Measurements from ENCODE around the gene MARCHF4. TPM values are rescaled to one million over a fixed set of nuclear protein-coding genes. Genes with fewer than 3 reads are reported as not detected.
"Not testable (repeated sequence)": the region's sequence is repeated elsewhere in the genome, so short reads cannot be mapped to it uniquely, and the experiment has no call there.

MARCHF4 gene
- total RNA-seq, 1 donor from 2014 or later = not detected

DNA sequence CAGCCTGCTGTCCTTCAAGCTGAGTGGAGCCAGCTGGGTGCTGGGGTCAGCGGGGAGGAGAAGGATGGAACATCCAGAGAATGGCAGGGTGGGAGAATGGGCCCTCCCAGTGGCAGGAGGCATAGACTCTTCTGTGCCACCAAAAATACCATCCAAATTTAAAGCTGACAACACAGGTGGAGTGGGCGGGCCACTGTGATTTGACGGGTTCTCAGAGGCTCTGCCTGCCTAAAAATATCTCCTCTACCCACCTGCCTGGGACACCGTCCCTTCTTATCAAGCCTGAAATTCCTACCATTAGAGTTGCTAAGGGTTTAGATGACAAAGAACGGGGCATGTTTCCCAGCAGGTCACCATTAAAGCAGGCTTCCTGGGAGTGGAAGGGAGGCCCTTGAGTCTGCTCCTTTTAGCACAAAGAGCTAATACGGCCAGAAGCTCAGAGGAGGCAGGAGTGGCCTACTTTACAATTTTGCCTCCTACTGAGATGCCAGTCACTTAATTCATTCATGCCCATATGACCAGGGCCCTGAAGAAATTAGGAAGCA, 19.8 kb upstream of the MARCHF4 start:
- intact Hi-C loops (cut with micrococcal nuclease) = no loop called here

DNA sequence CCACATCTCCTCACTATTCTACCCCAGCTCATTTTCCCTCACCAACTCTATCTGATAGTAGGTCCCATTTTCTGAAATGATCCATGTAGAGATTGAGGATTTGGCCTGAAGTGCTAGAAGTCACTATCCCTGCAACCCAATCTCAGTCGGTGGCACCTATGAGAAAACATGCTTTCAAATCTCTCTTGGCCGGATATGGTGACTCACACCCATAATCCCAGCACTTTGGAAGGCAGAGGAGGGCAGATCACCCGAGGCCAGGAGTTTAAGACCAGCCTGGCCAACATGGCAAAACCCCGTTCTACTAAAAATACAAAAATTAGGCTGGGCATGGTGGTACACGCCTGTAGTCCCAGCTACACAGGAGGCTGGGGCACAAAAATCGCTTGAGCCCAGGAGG, 19.1 kb upstream of the MARCHF4 start:
- intact Hi-C loops (cut with micrococcal nuclease) = no loop called here

DNA sequence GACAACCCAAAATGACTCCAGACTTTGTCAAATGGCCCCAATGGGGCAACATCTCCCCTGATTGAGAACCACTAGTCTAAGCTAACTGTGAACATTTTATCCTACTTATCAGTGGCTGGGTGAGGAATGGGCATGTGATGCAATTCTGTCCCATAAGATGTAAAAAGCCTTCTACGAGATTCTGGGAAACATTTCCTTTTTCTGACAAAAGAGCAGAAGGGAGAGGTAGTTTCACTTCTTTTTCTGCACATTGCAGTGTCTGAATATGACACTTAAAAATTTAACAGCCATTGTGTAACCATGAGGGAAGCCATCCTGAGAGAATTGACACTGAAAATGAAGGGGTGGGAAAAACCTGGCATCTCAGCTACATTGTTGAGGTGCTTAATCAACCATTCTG, 17.3 kb upstream of the MARCHF4 start:
- intact Hi-C loops (cut with micrococcal nuclease) = loop anchor here (2.0 to 5.0 kb wide), 2 partner anchors 23 to 37 kb away; partner anchors contain the start of gene SMARCAL1

DNA sequence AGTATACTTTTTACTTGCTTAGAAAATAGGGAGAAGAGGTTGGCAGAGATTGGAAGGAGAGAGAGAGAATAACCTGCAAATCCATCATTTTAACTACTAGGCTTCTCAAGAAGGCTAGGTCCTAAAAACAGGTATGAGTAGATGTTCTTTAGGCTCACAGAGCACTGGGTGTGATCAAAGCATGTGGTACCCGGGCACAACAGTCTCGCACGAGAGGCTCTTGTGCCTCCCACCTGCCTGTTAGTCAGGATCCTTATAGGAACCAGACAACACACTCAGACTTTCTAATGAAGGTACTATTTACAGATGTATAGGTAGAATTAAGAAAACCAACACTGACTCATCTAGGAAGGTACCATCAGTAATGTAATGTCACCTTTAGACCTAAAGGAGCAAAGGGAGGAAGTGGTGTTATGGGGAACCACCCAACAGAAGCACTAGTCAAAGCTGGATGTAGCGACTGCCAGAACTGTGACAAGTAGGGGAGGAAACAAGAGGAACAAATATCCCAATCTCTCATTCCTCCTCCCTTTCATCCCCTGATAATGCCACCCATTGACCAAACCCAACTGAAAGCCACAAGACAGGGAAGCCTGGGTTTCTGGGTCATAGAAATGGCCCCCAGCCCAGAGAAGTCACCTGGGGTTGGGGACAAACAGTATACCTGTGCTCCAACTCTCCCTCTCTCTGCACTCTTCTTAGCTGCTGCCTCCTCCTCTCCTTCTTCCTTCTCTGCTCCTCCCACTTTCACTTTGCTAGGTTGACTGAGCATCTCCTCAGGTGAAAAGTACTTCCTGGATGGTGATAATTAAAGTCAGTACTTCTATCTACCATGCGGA, 16.0 kb upstream of the MARCHF4 start:
- intact Hi-C loops (cut with micrococcal nuclease) = loop anchor here (1.0 to 5.0 kb wide), 3 partner anchors 18 to 36 kb away; partner anchors contain the start of gene SMARCAL1

DNA sequence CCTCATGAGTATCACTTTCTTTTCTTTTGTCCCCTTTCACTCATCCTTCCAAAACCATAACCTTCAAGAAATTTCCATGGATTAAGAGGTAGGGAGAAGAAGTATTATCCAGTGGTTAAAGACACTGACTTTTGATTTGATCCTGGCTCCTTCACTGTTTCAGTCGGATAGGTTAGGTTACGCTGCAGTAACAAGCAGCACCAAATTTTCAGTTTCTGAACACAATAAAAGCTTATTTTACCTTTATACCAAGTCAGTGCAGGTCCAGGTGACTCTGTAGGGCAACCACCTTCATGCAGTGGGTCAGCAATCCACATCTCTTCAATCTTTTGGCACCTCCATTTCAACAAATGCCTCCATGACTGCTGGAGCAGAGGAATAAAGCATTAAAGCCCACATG, 15.0 kb upstream of the MARCHF4 start:
- intact Hi-C loops (cut with micrococcal nuclease) = loop anchor here (5.0 kb wide), 1 partner anchor 35 kb away; no protein-coding TSS in a partner anchor

DNA sequence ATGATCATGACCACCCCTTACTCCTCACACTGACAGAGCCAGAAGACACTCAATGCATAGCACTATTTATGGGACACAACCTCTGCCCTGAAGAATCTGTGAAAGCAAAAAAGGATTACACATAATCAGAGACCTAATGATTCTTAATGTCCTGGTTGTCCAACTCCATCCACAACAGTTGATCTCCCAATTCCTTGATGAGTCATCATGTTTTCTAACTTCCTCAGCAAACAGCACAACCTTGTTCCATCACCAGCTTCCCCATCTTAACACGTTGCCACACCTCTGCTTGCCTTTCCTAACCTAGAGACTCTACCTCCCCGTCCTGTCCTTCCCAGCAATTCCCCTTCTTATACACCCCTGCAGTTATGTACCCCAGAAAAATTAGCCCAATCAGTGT, 13.2 kb upstream of the MARCHF4 start:
- intact Hi-C loops (cut with micrococcal nuclease) = loop anchor here (5.0 kb wide), 1 partner anchor 33 kb away; no protein-coding TSS in a partner anchor

DNA sequence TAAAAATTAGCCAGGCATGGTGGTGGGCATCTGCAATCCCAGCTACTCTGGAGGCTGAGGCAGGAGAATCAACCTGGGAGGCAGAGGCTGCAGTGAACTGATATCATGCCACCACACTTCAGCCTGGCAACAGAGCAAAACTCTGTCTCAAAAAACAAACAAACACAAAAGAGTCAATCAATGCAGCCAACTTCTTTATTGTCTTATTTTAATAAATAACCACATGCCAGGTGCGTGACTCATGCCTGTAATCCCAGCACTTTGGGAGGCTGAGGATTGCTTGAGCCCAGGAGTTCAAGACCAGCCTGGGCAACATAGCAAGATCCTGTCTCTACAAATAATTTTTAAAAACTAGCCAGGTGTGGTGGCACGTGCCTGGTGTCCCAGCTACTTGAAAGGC, 12.1 kb upstream of the MARCHF4 start:
- intact Hi-C loops (cut with micrococcal nuclease) = not testable (repeated sequence)

DNA sequence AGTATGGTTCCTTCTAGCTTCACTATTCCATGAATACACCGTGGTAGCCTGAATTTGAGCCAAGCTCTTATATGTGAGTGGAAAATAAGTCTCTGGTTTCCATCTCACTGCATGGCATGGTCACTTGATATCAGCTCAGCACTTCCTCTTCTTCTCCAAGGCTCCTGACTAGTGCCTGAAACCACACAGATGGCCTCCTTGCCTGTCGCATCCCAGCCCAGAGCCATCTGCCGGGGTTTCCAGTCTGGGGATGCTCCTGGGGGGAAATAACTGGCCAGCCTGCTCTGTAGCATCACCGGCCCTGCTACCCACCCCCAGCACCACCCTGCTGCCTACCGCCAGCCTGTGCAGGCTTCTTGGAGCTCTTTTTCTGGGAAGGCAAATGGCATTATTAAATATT, 7.7 kb upstream of the MARCHF4 start:
- intact Hi-C loops (cut with micrococcal nuclease) = no loop called here

DNA sequence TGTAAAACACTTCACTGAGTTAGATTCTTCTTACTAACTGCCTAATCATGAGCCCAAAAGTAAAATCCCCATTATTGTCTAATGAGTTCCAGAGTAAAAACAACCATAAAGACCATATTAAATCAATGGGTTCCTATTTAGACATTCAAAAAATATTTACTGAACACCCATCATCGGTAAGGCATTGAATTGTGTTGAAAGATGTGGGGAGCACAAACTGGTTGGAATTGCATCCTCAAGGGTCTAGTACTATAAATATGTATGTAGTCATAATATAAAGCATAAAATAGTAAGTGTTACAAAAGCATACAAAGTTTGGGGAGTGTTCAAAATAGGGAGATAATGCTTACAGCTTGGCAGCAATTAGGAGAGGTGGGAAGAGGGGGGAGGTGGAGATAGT, 3.0 kb upstream of the MARCHF4 start:
- intact Hi-C loops (cut with micrococcal nuclease) = no loop called here

DNA sequence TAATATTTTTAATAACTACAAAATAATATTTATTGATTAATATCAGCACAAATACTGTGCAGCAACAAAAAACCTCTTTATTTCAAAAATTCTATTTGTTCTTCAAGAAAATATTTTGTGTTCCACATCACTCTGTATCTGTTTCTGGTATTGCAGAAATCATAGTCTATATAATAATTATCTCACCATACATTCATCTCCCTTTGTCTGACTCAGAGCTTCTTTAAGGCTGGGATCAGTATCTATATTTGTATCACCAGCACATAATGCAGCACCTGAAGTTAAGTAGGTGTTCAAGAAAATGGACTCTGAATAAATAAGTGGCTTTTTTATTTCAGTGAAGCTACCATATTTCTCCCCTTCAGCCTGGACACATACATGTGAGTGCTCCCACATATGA, 1.6 kb upstream of the MARCHF4 start:
- intact Hi-C loops (cut with micrococcal nuclease) = loop anchor here (1.0 kb wide), 1 partner anchor 21 kb away; no protein-coding TSS in a partner anchor

DNA sequence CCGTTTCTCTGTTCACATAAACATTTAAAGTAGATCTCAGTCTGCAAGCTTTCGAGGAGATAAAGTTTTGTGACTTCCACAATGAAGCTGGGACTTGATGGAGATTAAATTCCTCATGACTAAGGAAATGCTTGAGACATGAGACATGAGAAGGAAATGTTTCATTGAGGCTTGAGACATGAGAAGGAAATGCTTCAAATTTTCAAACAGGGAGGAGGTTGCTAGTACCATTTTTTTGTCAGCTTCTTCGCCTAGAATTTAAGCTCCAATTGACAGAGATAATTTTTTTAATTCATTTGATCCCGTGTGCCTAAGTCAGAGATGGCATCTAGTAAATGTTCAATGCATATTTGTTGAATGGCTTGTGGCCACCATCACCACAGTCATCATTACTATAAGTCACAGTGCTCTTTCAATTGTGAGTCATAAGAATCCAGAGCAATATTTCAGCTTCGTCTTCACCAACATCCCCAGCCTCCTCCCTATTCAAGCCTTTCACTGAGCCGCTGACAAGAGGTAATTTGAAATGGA, 543 bp upstream of the MARCHF4 start:
- intact Hi-C loops (cut with micrococcal nuclease) = loop anchor here (1.0 kb wide), 1 partner anchor 39 kb away; the partner anchor contains the start of gene SMARCAL1

DNA sequence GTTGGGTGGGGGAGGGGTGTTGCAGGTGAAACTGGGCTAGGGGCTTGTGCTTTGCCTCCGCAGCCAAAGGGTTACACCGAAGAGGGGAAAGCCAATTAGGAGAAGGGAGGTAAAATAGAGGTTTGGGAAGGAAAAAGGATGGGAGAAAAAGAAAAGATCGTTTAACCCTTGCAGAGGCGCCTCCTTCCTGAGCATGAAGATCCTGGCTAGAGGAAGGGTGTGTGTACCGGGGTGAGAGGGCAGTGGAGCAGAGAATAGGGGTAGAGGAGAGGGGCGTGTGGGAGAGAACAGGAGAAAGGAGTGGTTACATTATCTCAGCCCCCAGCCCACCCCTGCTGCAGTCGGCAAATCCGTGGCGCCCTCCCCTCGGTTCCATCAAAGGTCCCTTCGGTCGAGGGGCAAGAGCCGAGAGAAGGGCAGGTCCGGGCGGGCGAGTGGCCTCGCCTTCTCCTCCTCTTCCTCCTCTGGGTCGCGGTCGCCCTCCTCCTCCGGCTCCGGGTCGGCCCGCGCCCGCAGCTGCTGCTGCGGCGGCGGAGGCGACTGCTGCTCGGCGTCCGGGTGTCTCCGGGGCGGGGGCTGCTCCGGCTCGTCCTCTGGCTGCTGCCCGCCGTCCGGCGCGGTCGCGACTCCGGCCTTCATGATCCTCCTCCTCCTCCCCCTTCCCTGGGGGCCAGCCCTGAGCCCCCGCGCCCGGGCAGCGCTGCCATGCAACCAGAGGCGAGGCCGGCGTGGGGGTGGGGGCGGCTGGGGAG, 1.1 kb downstream of the MARCHF4 start:
- intact Hi-C loops (cut with micrococcal nuclease) = no loop called here

DNA sequence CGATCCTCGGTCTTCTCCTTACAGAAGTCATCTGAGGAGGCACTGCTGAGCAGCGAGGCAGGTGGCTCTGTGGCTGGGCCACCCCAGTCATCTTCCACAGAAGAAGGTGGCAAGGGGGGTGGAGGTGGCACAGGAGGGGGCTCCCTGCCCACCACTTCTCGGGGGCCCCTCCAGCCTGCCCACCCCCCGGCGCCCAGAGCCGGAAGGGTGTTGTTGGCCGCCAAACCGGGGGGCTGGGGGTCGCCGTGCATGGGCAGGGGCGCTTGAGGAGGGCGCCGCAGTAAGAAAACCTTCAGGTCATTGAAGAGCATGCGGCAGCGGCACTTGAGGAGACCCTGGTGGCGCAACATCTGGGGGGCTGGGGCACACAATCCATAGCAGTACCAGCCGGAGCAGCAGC, 2.5 kb downstream of the MARCHF4 start:
- intact Hi-C loops (cut with micrococcal nuclease) = no loop called here

DNA sequence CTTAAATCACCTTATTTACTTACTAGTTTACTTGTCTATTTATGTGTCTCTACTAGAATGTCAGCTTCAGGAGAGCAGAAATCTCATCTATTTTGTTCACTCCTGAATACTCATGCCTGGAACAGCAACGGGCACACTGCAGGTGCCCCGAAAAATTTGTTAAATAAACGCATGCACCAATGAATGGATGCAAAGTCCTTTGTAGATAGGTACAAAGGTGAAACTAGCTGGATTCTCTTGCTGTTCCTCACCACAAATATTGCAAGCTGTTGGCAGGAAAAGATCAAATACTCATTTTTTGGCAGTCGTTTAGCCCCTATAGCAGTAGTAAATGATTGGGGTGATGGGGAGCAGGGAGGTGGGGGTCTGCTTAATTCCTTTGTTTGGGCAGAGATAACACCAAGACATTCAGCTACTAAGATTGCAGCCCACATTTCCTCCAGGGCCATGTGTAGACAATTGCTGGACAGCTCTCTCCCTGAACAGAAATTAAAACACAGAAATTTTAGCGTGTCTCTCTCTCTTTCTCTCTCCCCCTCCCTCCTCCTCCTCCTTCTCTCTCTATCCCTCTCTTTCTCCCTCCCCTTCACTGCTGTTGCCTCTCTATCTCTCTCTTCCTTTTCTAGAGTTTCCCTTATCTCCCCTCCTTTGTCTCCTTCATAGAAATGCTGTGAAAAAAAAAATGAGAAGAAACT, 5.4 kb downstream of the MARCHF4 start:
- intact Hi-C loops (cut with micrococcal nuclease) = no loop called here

DNA sequence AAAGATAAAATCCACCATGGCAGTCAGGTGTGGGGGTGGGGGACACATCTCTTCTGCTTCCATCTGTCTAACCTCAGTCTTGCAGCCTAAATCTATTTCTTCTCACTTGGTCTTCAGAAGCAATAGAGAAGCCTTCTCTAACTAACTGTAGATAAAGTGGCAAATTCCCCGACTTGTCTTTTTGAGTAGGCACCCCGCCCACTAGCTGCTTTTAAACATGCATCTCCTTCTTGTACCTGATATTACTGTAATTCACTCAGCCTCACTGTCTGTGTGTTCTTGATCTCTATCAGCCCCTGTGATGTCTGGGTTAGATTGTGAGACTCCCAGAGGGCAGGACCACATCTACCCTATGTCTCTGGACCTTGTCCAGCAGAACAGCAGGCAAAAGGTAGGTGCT, 6.8 kb downstream of the MARCHF4 start:
- intact Hi-C loops (cut with micrococcal nuclease) = no loop called here

DNA sequence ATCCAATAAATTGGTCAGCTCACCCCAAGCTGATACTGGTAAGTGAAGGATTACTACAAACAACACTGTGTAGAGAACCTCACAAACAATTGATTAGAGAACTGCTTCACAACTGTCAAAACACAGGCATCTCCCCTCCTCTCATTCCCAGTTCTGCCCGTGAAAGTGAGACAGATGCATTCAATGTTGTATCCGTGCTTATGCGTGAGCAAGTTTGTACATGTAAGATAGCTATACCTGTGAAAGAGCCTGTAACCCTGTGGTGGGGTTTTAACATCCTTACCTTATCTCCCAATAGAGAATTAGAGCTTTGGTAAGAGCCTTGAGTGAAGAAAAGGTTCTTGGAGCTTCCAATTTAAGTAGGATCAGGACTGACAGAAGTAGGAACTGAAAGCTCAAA, 9.1 kb downstream of the MARCHF4 start:
- intact Hi-C loops (cut with micrococcal nuclease) = no loop called here

DNA sequence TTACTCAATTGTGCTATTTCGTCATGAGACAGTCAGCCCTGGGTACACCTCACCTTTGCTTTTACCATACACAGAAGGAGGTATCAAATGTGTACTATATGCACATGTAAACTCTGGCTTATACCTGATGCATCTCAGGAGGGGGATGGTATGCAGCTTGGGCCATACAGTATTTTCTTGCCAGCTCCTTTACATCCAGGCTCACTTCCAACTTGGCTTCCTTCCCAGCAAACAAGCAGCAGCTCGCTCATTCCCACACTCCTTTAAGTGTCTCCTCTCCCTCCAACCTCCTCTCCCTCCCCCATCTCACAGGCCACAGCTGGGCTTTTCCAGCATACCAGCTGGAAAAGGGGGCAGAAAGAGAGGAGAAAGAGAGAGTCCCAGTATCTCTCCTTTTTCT, 9.6 kb downstream of the MARCHF4 start:
- intact Hi-C loops (cut with micrococcal nuclease) = no loop called here

DNA sequence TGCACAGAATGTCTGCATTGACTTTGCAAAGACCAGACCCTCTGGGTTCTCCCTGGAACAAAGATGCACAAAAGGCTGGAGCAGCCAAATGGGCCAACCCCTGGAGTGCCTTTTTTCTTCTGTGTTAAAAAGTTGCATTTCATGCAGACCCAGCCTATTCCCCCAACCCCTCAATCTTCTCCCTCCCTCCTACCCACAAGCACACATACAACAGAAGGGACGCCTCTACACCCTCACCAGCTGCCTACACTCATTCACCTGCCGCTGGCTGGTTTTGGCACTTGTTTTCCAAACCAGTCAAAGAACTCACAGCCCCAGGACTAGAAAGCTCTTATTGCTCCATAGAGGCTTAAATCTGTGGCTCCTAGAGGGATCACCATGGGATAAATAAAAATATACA, 16.6 kb downstream of the MARCHF4 start:
- intact Hi-C loops (cut with micrococcal nuclease) = no loop called here

DNA sequence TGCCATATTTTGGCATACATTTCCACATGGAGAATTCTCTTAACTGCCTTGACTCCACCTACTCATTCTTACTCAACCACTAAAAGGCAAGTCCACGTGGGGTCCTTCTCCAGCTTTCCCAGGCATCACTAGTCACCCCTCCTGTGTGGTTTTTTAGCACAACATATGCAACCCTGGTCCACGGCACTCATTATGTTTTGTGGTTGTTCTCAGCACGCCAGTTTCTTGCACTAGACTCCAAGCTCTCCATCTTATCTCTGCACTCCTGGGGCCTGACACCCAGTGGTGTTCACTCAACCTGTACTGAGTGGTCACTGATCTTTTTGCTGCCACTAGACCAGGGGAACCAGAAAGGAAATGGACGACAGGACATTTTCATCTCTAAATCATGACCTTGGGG, 18.0 kb downstream of the MARCHF4 start:
- intact Hi-C loops (cut with micrococcal nuclease) = loop anchor here (5.0 kb wide), 2 partner anchors 33 to 132 kb away; no protein-coding TSS in a partner anchor

DNA sequence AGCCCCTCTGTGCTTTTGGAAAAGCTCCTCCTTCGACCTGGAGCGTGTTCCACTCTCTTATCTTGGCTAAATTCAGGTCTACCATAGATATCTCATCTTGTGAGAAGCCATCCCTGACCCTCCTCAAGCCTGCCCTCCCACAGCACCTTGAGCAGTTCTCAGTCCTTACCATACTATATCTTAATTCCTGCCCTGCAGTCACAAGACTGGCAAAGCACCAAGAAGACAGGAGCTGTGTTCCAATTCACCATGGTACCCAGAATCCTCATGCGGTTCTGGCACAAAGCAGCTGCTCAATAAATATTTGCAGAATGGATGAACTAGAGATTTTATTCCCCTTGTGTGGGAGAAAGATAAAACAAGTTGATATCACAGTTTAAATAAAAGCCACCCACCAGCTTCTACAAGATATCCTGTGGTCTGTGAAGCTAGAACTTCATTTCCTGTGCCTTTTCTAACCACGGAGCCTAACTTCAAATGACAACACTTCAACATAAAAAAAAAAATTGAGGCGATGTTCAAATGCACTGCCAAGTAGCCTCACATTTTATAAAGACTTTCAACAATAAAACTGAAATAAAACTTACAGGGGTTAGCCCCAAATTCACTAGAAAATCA, 19.5 kb downstream of the MARCHF4 start:
- intact Hi-C loops (cut with micrococcal nuclease) = loop anchor here (1.0 to 5.0 kb wide), 4 partner anchors 22 to 130 kb away; no protein-coding TSS in a partner anchor
